Astrocyte of the spinal cord (primary cell): Measurements from ENCODE around the gene PSMD5.

ENCODE experiments used
- DNase-seq: peaks from one replicate; pipeline ENCODE4 v3.0.0; 2011; ENCODE audit warnings: low read depth, low spot score
- H3K4me3 ChIP-seq: 2 replicates; pipeline ENCODE4 v1.5.1; 2011; ENCODE audit warnings: low read depth, mild to moderate bottlenecking, low read length, moderate library complexity
- in situ Hi-C: cut with HindIII; loops from 2 replicates; pipeline ENCODE4 v1.10.0; 2017; ENCODE audit warnings: low sequenced_read_pairs
- TF ChIP-seq, protein P1 (sequence below): IDR thresholded peaks from 2 replicates; pipeline ENCODE4 v1.5.1; 2012; ENCODE audit warnings: low read depth, mild to moderate bottlenecking, low read length, inconsistent platforms

Gene PSMD5

DNA sequence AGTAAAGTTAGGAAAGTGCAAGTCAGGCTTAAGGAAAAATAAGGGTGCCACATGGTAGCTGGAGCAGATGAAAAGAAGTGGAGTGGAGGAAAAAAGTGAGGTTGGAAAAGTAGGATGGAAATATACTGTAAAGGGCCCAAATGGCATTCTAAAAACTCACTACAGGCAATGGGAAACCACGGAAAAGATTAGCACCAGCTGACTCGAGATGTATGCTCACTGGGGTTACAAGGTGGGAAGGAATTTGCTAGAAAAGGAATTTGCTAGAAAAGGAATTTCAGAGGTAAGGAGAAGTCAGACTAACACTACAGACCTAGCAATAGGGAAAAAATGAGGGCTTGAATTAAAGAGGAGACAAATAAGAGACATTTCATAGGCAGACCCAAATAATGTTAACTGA is 3.6 kb downstream of the PSMD5 start:
- TF ChIP-seq, protein P1, sequence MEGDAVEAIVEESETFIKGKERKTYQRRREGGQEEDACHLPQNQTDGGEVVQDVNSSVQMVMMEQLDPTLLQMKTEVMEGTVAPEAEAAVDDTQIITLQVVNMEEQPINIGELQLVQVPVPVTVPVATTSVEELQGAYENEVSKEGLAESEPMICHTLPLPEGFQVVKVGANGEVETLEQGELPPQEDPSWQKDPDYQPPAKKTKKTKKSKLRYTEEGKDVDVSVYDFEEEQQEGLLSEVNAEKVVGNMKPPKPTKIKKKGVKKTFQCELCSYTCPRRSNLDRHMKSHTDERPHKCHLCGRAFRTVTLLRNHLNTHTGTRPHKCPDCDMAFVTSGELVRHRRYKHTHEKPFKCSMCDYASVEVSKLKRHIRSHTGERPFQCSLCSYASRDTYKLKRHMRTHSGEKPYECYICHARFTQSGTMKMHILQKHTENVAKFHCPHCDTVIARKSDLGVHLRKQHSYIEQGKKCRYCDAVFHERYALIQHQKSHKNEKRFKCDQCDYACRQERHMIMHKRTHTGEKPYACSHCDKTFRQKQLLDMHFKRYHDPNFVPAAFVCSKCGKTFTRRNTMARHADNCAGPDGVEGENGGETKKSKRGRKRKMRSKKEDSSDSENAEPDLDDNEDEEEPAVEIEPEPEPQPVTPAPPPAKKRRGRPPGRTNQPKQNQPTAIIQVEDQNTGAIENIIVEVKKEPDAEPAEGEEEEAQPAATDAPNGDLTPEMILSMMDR, result no peak
- H3K4me3 ChIP-seq, result no peak overlapping the region
- DNase-seq, result peak; percentile 40
- in situ Hi-C loops, result no loop called here

DNA sequence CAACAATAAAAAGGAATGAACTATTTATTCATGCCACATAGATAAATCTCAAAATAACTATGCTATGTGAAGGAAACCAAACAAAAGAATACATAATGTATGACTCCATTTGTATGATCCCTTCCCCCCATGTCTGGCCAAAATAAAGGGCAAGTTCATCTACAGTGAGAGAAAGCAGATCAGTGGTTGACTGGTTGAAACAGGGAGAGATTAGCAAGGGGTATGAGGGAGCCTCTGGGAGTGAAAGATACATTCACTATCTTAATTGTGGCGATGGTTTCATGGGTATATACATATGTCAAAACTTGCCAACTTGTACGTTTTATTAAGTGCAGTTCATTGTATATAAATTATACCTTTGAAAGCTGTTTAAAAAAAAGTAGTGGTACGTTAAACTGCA is 4.8 kb downstream of the PSMD5 start:
- TF ChIP-seq, protein P1, result no peak
- in situ Hi-C loops, result no loop called here

DNA sequence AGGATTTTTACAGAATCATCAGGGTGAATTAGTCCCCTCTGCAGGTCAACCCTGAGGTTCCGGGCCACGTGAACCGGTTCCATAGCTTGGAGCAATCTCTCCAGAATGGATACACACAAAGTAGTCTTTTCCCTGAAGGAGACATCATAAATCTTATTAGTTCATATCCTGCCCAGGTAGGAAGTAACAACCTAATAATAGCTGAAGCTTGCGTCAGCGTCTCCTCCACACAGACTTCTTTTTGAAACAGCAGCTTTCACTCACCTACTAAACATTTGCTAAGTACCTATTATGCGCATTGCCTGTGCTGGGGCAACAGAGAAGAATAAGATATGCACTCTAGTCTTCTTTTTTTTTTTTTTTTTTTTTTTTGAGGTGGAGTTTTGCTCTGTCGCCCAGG is 9.4 kb downstream of the PSMD5 start:
- TF ChIP-seq, protein P1, result no peak
- in situ Hi-C loops, result no loop called here
- no peak overlapping the region for H3K4me3 ChIP-seq
- DNase-seq, result no peak

More for the DNA sequence above, 4.8 kb downstream of the PSMD5 start:
- H3K4me3 ChIP-seq, result no peak overlapping the region
- no peak for DNase-seq

DNA sequence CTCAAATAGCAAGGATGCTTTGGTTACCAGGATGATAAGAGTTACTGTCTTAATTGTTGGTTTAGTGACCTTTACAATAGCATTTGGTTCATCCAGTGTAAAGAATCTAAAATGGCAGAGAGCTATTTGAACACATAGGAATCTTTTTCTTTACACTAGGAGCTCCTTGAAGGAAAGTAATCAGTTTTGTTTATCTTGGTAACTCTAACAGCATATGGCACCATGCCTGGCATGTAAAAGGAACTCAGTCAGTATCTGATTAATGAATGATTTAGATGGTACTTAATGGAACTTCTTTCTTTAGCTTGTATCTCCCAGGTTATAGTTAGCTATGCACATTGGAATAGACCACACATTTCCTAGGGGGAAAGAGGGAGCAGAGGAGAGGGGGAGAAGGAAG is 9.9 kb downstream of the PSMD5 start:
- in situ Hi-C loops, result no loop called here
- DNase-seq, result no peak

DNA sequence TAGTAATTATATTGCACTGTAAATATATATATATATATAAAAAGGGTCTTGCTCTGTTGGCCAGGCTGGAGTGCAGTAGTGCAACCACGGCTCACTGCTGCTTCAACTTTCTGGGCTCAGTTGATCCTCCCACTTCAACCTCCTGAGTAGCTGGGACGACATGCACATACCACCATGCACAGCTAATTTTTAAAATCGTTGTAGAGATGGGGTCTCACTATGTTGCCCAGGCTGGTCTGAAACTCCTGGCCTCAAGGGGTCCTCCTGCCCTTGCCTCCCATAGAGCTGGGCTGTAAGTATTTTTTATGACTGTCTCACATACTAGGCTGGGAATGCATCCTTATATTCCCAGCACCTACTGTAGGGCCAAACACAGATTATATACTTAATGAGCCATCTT is 11.9 kb downstream of the PSMD5 start:
- in situ Hi-C loops, result no loop called here
- no peak overlapping the region for H3K4me3 ChIP-seq
- DNase-seq, result no peak
- TF ChIP-seq, protein P1, result no peak

More for the DNA sequence above, 9.9 kb downstream of the PSMD5 start:
- no peak overlapping the region for H3K4me3 ChIP-seq
- TF ChIP-seq, protein P1, result no peak

DNA sequence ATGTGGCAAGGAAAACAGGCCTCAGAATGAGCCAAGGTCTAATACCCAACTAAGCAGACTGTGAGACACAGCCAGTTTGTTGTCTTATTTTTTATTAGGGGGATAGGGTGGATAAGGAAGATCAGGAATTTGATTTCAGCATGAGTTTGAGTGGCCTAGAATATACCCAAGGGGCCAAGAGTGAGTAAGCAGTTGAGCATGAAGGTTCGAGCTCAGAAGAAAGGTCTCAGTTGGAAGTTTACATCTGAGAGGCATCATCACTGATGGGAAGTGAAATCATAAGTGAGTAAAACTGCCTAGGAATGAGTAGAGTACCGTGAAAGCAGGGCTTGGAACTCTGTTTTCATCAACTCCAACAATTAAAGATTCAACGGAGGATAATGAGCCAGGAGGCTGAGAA is 12.6 kb downstream of the PSMD5 start:
- in situ Hi-C loops, result no loop called here
- TF ChIP-seq, protein P1, result no peak
- no peak overlapping the region for H3K4me3 ChIP-seq
- DNase-seq, result no peak

DNA sequence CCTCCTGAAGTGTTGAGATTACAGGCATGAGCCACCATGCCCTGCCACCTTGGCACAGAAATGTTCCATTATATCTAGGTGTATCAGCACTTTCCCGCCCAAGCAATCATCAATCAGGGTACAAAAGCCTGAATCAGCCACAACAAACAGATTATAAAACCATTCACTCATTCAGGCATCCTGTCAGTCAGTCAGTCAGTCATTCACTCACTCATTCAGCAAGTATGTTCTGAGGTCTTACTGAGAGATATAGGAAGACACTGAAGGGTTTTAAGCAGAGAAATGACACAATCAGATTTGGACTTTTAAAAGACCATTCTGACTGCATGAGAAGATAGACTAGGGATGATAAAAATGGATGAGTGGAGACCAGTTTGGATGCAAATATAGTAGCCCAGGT is 13.1 kb downstream of the PSMD5 start:
- in situ Hi-C loops, result no loop called here
- no peak overlapping the region for H3K4me3 ChIP-seq
- TF ChIP-seq, protein P1, result no peak
- no peak for DNase-seq
